Testis (tissue), 3 donors: Measurements from ENCODE around the gene VIPR1. TPM values are rescaled to one million over a fixed set of nuclear protein-coding genes. Genes with fewer than 3 reads are reported as not detected.

Experiments
- DNase-seq: peaks from one replicate; pipeline ENCODE4 v3.0.0-alpha.2; 2019
- H3K27ac ChIP-seq, 2 donors: fragments of 200-600 bp; sonication (generic); one replicate each; pipeline ENCODE4 v1.5.1; 2019
- H3K27me3 ChIP-seq: fragments of 200-600 bp; sonication (generic); one replicate; pipeline ENCODE4 v1.5.1; 2019
- H3K36me3 ChIP-seq: fragments of 200-600 bp; sonication (generic); one replicate; pipeline ENCODE4 v1.5.1; 2017; ENCODE audit warnings: low read depth; ENCODE audit errors: missing control alignments
- H3K4me1 ChIP-seq: fragments of 200-600 bp; sonication (generic); one replicate; pipeline ENCODE4 v1.5.1; 2019
- H3K4me3 ChIP-seq, 2 donors: fragments of 200-600 bp; sonication (generic); one replicate each; pipeline ENCODE4 v1.5.1; 2017 to 2019
- H3K9me3 ChIP-seq: fragments of 200-600 bp; sonication (generic); one replicate; pipeline ENCODE4 v1.5.1; 2017
- CTCF ChIP-seq, 3 experiments: fragments of 450-650 bp in 2 of 3; fragments of 200-600 bp in 1 of 3; sonication (generic) in 1 of 3; IDR thresholded peaks; one replicate each; pipeline ENCODE4 v1.5.1; 2016 to 2019; ENCODE audit warnings: antibody characterized with exemption in 3 of 3, mild to moderate bottlenecking in 2 of 3, moderate library complexity in 1 of 3
- POLR2A ChIP-seq: fragments of 450-650 bp; IDR thresholded peaks from one replicate; pipeline ENCODE4 v1.6.1; 2017; ENCODE audit warnings: antibody characterized with exemption, mild to moderate bottlenecking, moderate library complexity
- WGBS, 2 donors: methylation state at CpG; one replicate each; pipeline ENCODE4 v1.1.5; 2018; 5-methylcytosine and 5-hydroxymethylcytosine counted together
- intact Hi-C: fragments of 100-400 bp; cut with DNase I; formaldehyde crosslinking; loops from one replicate; pipeline ENCODE4 v1.15.1; 2023; ENCODE audit warnings: low total_unique reads
- polyA plus RNA-seq: library from polyadenylated mRNA; stranded (reverse); fragments of 350-450 nt; fragmentation: Illumina TruSeq; extraction: RNeasy Lipid Tissue Mini Kit (QIAGEN cat#74804); gene quantifications from one replicate; pipeline ENCODE4 v1.2.3, GENCODE V29; 2014; ENCODE audit warnings: low read depth, low replicate concordance; ENCODE audit not compliant: insufficient read depth
- total RNA-seq, 2 donors: library from RNA; depleted of rRNA; stranded (reverse); fragments of >200 nt; gene quantifications; one replicate each; pipeline ENCODE4 v1.2.3, GENCODE V29; 2016

Gene VIPR1
- total and polyA plus RNA-seq, 3 donors from 2014 or later: 3.4 to 10.2 (median 4.6) TPM

GRCh38 chr3:42477696-42478095 lies 24.7 kb upstream of the VIPR1 start:
- Histone ChIP-seq H3K4me3 (no peak overlapping the region), H3K27me3 (no peaks in the 10 kb centered on the region), H3K4me1 (peaks cover 4% of the 10 kb centered on the region), H3K9me3 (no peaks in the 10 kb centered on the region), H3K27ac (no peak overlapping the region), H3K36me3 (no peaks in the 10 kb centered on the region)
- DNase-seq: no peak
- no peak for TF ChIP-seq POLR2A
- no peak for TF ChIP-seq CTCF (IDR thresholded peaks at IDR 0.05)
- intact Hi-C loops: no loop called here
- WGBS, 2 donors: 78 to 86% methylated on average over 2 of the region's 2 CpGs

GRCh38 chr3:42478830-42479229 lies 23.6 kb upstream of the VIPR1 start:
- intact Hi-C loops: no loop called here
- Histone ChIP-seq H3K27ac (no peak overlapping the region), H3K36me3 (no peaks in the 10 kb centered on the region), H3K4me1 (peaks cover 4% of the 10 kb centered on the region), H3K4me3 (no peak overlapping the region), H3K9me3 (no peaks in the 10 kb centered on the region), H3K27me3 (no peaks in the 10 kb centered on the region)
- no peak for TF ChIP-seq CTCF (IDR thresholded peaks at IDR 0.05)
- TF ChIP-seq POLR2A: no peak
- no peak for DNase-seq
- WGBS, 2 donors: 45 to 50% methylated on average over 2 of the region's 2 CpGs

GRCh38 chr3:42486814-42487565 lies 15.5 kb upstream of the VIPR1 start:
- no peak overlapping the region for H3K4me3 ChIP-seq
- no peak overlapping the region for H3K27ac ChIP-seq
- H3K36me3 ChIP-seq: no peaks in the 10 kb centered on the region
- no peaks in the 10 kb centered on the region for H3K9me3 ChIP-seq
- no peak for TF ChIP-seq POLR2A
- TF ChIP-seq CTCF (IDR thresholded peaks at IDR 0.05): no peak
- intact Hi-C loops: no loop called here
- H3K4me1 ChIP-seq: no peaks in the 10 kb centered on the region
- H3K27me3 ChIP-seq: no peaks in the 10 kb centered on the region
- no peak for DNase-seq
- WGBS, 2 donors: 71 to 75% methylated on average over 2 of the region's 2 CpGs

GRCh38 chr3:42488687-42489086 lies 13.8 kb upstream of the VIPR1 start:
- no peaks in the 10 kb centered on the region for H3K27me3 ChIP-seq
- peak overlapping the region in 1 of 2 donors; percentile 26 for H3K4me3 ChIP-seq
- H3K9me3 ChIP-seq: no peaks in the 10 kb centered on the region
- 58 to 61% methylated on average over 4 of the region's 4 CpGs for WGBS, 2 donors
- H3K36me3 ChIP-seq: no peaks in the 10 kb centered on the region
- no peak overlapping the region for H3K27ac ChIP-seq
- intact Hi-C loops: no loop called here
- no peak for DNase-seq
- TF ChIP-seq POLR2A (no peak), CTCF (IDR thresholded peaks at IDR 0.05) (no peak)
- no peaks in the 10 kb centered on the region for H3K4me1 ChIP-seq
